T-helper 2 cell treated with Interferon-gamma antibody and Interleukin-4, amounts not matched to agents 5 μg/mL and 100 μg/mL, for 36 hours (primary cell): ENCODE results near the gene MAP2K1.
"Not testable (repeated sequence)": the region's sequence is repeated elsewhere in the genome, so short reads cannot be mapped to it uniquely, and the experiment has no call there.

Experiments
- DNase-seq: peaks from one replicate; pipeline ENCODE4 v3.0.0; 2021; ENCODE audit warnings: low spot score
- H3K27ac Mint-ChIP-seq: one replicate; pipeline ENCODE4 v1.8.0; 2021; ENCODE audit warnings: mild to moderate bottlenecking, mixed read lengths
- H3K27me3 Mint-ChIP-seq: one replicate; pipeline ENCODE4 v1.8.0; 2021; ENCODE audit warnings: low read depth, mixed read lengths
- H3K36me3 Mint-ChIP-seq: one replicate; pipeline ENCODE4 v1.8.0; 2021; ENCODE audit warnings: low read depth, mixed read lengths
- H3K4me1 Mint-ChIP-seq: one replicate; pipeline ENCODE4 v1.8.0; 2021; ENCODE audit warnings: low read depth, mixed read lengths
- H3K4me3 Mint-ChIP-seq: one replicate; pipeline ENCODE4 v1.8.0; 2022; ENCODE audit warnings: mild to moderate bottlenecking, moderate library complexity, mixed read lengths
- H3K9me3 Mint-ChIP-seq: one replicate; pipeline ENCODE4 v1.8.0; 2021; ENCODE audit warnings: mixed read lengths

The MAP2K1 gene

GRCh38 chr15:66386204-66387123 lies at the start of gene MAP2K1:
MAP2K1 (plus strand) TSS chr15:66386912; CDS start chr15:66387348, 436 bp downstream.
- peak within 1 kb of the TSS; percentile 99 for H3K27ac Mint-ChIP-seq
- H3K36me3 Mint-ChIP-seq, result peaks cover 19% of the 10 kb centered on the region
- no peaks in the 10 kb centered on the region for H3K27me3 Mint-ChIP-seq
- peak within 1 kb of the TSS; percentile 97 for H3K4me3 Mint-ChIP-seq
- DNase-seq, result peak; percentile 97
- peaks cover 42% of the 10 kb centered on the region for H3K4me1 Mint-ChIP-seq
- no peaks in the 10 kb centered on the region for H3K9me3 Mint-ChIP-seq

GRCh38 chr15:66348530-66348929 lies 38.2 kb upstream of the MAP2K1 start:
- H3K36me3 Mint-ChIP-seq, result peaks cover 32% of the 10 kb centered on the region
- not testable (repeated sequence) for H3K4me3 Mint-ChIP-seq, H3K4me1 Mint-ChIP-seq, H3K27ac Mint-ChIP-seq, H3K27me3 Mint-ChIP-seq, DNase-seq, H3K9me3 Mint-ChIP-seq

- H3K9me3 Mint-ChIP-seq, result no peaks in the 10 kb centered on the region
- no peaks in the 10 kb centered on the region for H3K27me3 Mint-ChIP-seq
- H3K27ac Mint-ChIP-seq, result peak overlapping the region; percentile 98
- H3K4me3 Mint-ChIP-seq, result peak overlapping the region; percentile 94
- peaks cover 27% of the 10 kb centered on the region for H3K4me1 Mint-ChIP-seq
- peaks cover 19% of the 10 kb centered on the region for H3K36me3 Mint-ChIP-seq
- DNase-seq, result no peak
Observed at GRCh38 chr15:66356077-66356358, 30.7 kb upstream of the MAP2K1 start.

- H3K4me1 Mint-ChIP-seq, result peaks cover 27% of the 10 kb centered on the region
- peak within 1 kb of the TSS; percentile 94 for H3K4me3 Mint-ChIP-seq
- H3K36me3 Mint-ChIP-seq, result peaks cover 17% of the 10 kb centered on the region
- no peaks in the 10 kb centered on the region for H3K27me3 Mint-ChIP-seq
- no peaks in the 10 kb centered on the region for H3K9me3 Mint-ChIP-seq
- DNase-seq, result peak; percentile 97
- H3K27ac Mint-ChIP-seq, result peak within 1 kb of the TSS; percentile 98
Observed at GRCh38 chr15:66356359-66357236, 30.1 kb upstream of the MAP2K1 start, which contains the start of gene TIPIN. TIPIN (minus strand) TSS chr15:66356685; CDS start chr15:66352947, 3,738 bp downstream.

- H3K9me3 Mint-ChIP-seq, result no peaks in the 10 kb centered on the region
- DNase-seq, result no peak
- H3K27ac Mint-ChIP-seq, result no peak overlapping the region
- H3K4me1 Mint-ChIP-seq, result peaks cover 12% of the 10 kb centered on the region
- H3K4me3 Mint-ChIP-seq, result no peak overlapping the region
- peaks cover 3% of the 10 kb centered on the region for H3K36me3 Mint-ChIP-seq
- no peaks in the 10 kb centered on the region for H3K27me3 Mint-ChIP-seq
Observed at GRCh38 chr15:66359740-66360139, 27.0 kb upstream of the MAP2K1 start.

- H3K4me1 Mint-ChIP-seq, H3K4me3 Mint-ChIP-seq, H3K27me3 Mint-ChIP-seq, H3K27ac Mint-ChIP-seq, H3K36me3 Mint-ChIP-seq, DNase-seq, H3K9me3 Mint-ChIP-seq: not testable (repeated sequence)
Observed at GRCh38 chr15:66361745-66362460, 24.8 kb upstream of the MAP2K1 start.

GRCh38 chr15:66362776-66363175 lies 23.9 kb upstream of the MAP2K1 start:
- Mint-ChIP-seq H3K4me3 (no peak overlapping the region), H3K27ac (no peak overlapping the region), H3K36me3 (no peaks in the 10 kb centered on the region), H3K9me3 (no peaks in the 10 kb centered on the region), H3K4me1 (no peaks in the 10 kb centered on the region), H3K27me3 (no peaks in the 10 kb centered on the region)
- no peak for DNase-seq

- Mint-ChIP-seq H3K27me3 (no peaks in the 10 kb centered on the region), H3K36me3 (no peaks in the 10 kb centered on the region), H3K4me1 (peaks cover 7% of the 10 kb centered on the region), H3K27ac (no peak overlapping the region), H3K4me3 (no peak overlapping the region), H3K9me3 (no peaks in the 10 kb centered on the region)
- no peak for DNase-seq
Observed at GRCh38 chr15:66364944-66365528, 21.7 kb upstream of the MAP2K1 start.

GRCh38 chr15:66369773-66370651 lies 16.7 kb upstream of the MAP2K1 start:
- Mint-ChIP-seq H3K36me3 (peaks cover 2% of the 10 kb centered on the region), H3K4me3 (peak overlapping the region; percentile 77), H3K4me1 (peaks cover 20% of the 10 kb centered on the region), H3K9me3 (peaks cover 4% of the 10 kb centered on the region), H3K27ac (peak overlapping the region; percentile 95), H3K27me3 (no peaks in the 10 kb centered on the region)
- peak; percentile 18 for DNase-seq

- peaks cover 2% of the 10 kb centered on the region for H3K36me3 Mint-ChIP-seq
- DNase-seq, result no peak
- peaks cover 20% of the 10 kb centered on the region for H3K4me1 Mint-ChIP-seq
- H3K27ac Mint-ChIP-seq, result no peak overlapping the region
- no peak overlapping the region for H3K4me3 Mint-ChIP-seq
- no peaks in the 10 kb centered on the region for H3K27me3 Mint-ChIP-seq
- H3K9me3 Mint-ChIP-seq, result peaks cover 4% of the 10 kb centered on the region
Observed at GRCh38 chr15:66374179-66374578, 12.5 kb upstream of the MAP2K1 start.

- Mint-ChIP-seq H3K27ac (no peak overlapping the region), H3K4me3 (no peak overlapping the region), H3K4me1 (no peaks in the 10 kb centered on the region), H3K9me3 (peaks cover 4% of the 10 kb centered on the region), H3K36me3 (peaks cover 2% of the 10 kb centered on the region), H3K27me3 (no peaks in the 10 kb centered on the region)
- DNase-seq, result no peak
Observed at GRCh38 chr15:66378814-66379430, 7.8 kb upstream of the MAP2K1 start.

GRCh38 chr15:66381376-66381775 lies 5.3 kb upstream of the MAP2K1 start:
- H3K27me3 Mint-ChIP-seq, H3K9me3 Mint-ChIP-seq, H3K4me3 Mint-ChIP-seq, H3K4me1 Mint-ChIP-seq, DNase-seq, H3K27ac Mint-ChIP-seq, H3K36me3 Mint-ChIP-seq: not testable (repeated sequence)
